GM12878 (cell line): Measurements from ENCODE around the gene ITGA8. TPM values are rescaled to one million over a fixed set of nuclear protein-coding genes. Genes with fewer than 3 reads are reported as not detected.

ENCODE experiments used
- ATAC-seq: fragments of 200-7000 bp; cut with Tn5 transposase; 3 replicates; pipeline ENCODE4 v1.9.1; 2020; ENCODE audit warnings: mild to moderate bottlenecking, moderate library complexity
- BruUV-seq: library from RNA; stranded (reverse); fragments of 400-500 nt; replicated peaks from 2 replicates; lab custom pipeline; 2021; lab: Mats Ljungman, UMichigan
- CTCF ChIA-PET: fragments of 300-600 bp; sonication (Branson Sonifier 250); formaldehyde crosslinking; extraction: SDS; loops from one replicate; lab custom pipeline; 2021; ENCODE audit warnings: inconsistent platforms; lab: Yijun Ruan, JAX
- POLR2A ChIA-PET: fragments of 350-600 bp; formaldehyde crosslinking; extraction: SDS; loops from one replicate; lab custom pipeline; 2021; ENCODE audit warnings: inconsistent platforms; lab: Charles Lee
- RAD21 ChIA-PET: fragments of 300-600 bp; sonication (Branson Sonifier 250); formaldehyde crosslinking; loops from one replicate; lab custom pipeline; 2023; ENCODE audit warnings: antibody characterized with exemption; ENCODE audit not compliant: unreplicated experiment; lab: Charles Lee
- SMC1A ChIA-PET: fragments of 300-600 bp; sonication (Branson Sonifier 250); formaldehyde crosslinking; loops from one replicate; lab custom pipeline; 2023; ENCODE audit not compliant: unreplicated experiment, uncharacterized antibody; lab: Charles Lee
- DNase-seq: peaks from one replicate; pipeline ENCODE4 v3.0.0-alpha.2; 2011; ENCODE audit warnings: low read depth, low spot score
- FAIRE-seq: peaks from 3 replicates; lab custom pipeline; 2011; peaks lifted over from hg19 to GRCh38; lab: Jason Lieb, UNC
- H2AFZ ChIP-seq: 2 replicates; pipeline ENCODE4 v1.6.0; 2011; ENCODE audit warnings: low read depth, low read length, control low read depth; ENCODE audit not compliant: control insufficient read depth
- H3K27ac ChIP-seq: 2 replicates; pipeline ENCODE4 v1.5.1; 2011; ENCODE audit warnings: control low read depth; ENCODE audit not compliant: control insufficient read depth, insufficient read depth
- H3K27me3 ChIP-seq, 2 experiments: replicated peaks in 1 of 2; 2 replicates each; pipeline versions ENCODE4 v1.6.0 to v1.6.1; 2011; ENCODE audit warnings: low read length in 1 of 2; ENCODE audit not compliant: control insufficient read depth in 2 of 2, insufficient read depth in 2 of 2
- H3K36me3 ChIP-seq, 2 experiments: 2 replicates each; pipeline ENCODE4 v1.5.1; 2011; ENCODE audit warnings: low read length in 1 of 2; ENCODE audit not compliant: control insufficient read depth in 2 of 2, insufficient read depth in 2 of 2
- H3K4me1 ChIP-seq: 2 replicates; pipeline ENCODE4 v1.6.1; 2011; ENCODE audit warnings: mild to moderate bottlenecking, low read length, moderate library complexity, mixed read lengths; ENCODE audit not compliant: control insufficient read depth, insufficient read depth
- H3K4me2 ChIP-seq: 2 replicates; pipeline ENCODE4 v1.6.0; 2011; ENCODE audit warnings: control low read depth; ENCODE audit not compliant: control insufficient read depth, insufficient read depth
- H3K4me3 ChIP-seq: fragments of 200-600 bp; sonication (generic); 2 replicates; pipeline ENCODE4 v1.5.1; 2016
- H3K79me2 ChIP-seq: 2 replicates; pipeline ENCODE4 v1.6.0; 2011; ENCODE audit warnings: low read length; ENCODE audit not compliant: control insufficient read depth, insufficient read depth
- H3K9ac ChIP-seq: 2 replicates; pipeline ENCODE4 v1.8.0; 2011; ENCODE audit warnings: low read length, control low read depth, mixed read lengths; ENCODE audit not compliant: control insufficient read depth, insufficient read depth
- H3K9me3 ChIP-seq: replicated peaks from 3 replicates; pipeline ENCODE4 v1.5.1; 2011; ENCODE audit warnings: mild to moderate bottlenecking, low read length; ENCODE audit not compliant: control insufficient read depth, insufficient read depth
- H4K20me1 ChIP-seq: 2 replicates; pipeline ENCODE4 v1.6.0; 2011; ENCODE audit not compliant: control insufficient read depth, insufficient read depth
- ASH2L ChIP-seq: fragments of 300-600, 200-600 bp; sonication (generic); IDR thresholded peaks from 2 replicates; pipeline ENCODE4 v1.6.1; 2017; ENCODE audit warnings: low read depth, mild to moderate bottlenecking, borderline replicate concordance
- BCL11A ChIP-seq: IDR thresholded peaks from 2 replicates; pipeline ENCODE4 v1.6.1; 2011; ENCODE audit warnings: low read depth, low read length
- BCLAF1 ChIP-seq: fragments of 450-650 bp; IDR thresholded peaks from 2 replicates; pipeline ENCODE4 v1.6.1; 2017; ENCODE audit warnings: antibody characterized with exemption, mild to moderate bottlenecking, moderate library complexity
- HDAC2 ChIP-seq: fragments of 200-600 bp; sonication (generic); IDR thresholded peaks from 2 replicates; pipeline ENCODE4 v1.6.1; 2017
- HDGF ChIP-seq: fragments of 450-650 bp; IDR thresholded peaks from 2 replicates; pipeline ENCODE4 v1.6.1; 2016; ENCODE audit warnings: antibody characterized with exemption
- NR2C1 ChIP-seq: fragments of 450-650 bp; IDR thresholded peaks from 2 replicates; pipeline ENCODE4 v1.6.1; 2017; ENCODE audit warnings: antibody characterized with exemption, mild to moderate bottlenecking, moderate library complexity
- NRF1 ChIP-seq: conservative IDR thresholded peaks from 2 replicates; pipeline ENCODE4 v1.6.1; 2011; ENCODE audit warnings: mild to moderate bottlenecking, low read depth, low read length, improper control_type of control experiment
- WGBS: methylation state at CpG from one replicate; pipeline ENCODE4 v1.1.6; 2016; ENCODE audit warnings: low lambda C conversion rate; ENCODE audit not compliant: insufficient replicate concordance, insufficient coverage; ENCODE audit errors: missing lambda C conversion rate; 5-methylcytosine and 5-hydroxymethylcytosine counted together
- in situ Hi-C: fragments of 300-500 bp; cut with MboI; formaldehyde crosslinking; loops from 9 replicates; pipeline ENCODE4 v1.14.3; 2018; ENCODE audit warnings: mixed read lengths
- intact Hi-C: fragments of 100-400 bp; cut with micrococcal nuclease; formaldehyde crosslinking; loops from one replicate; pipeline ENCODE4 v1.14.2; 2022; ENCODE audit not compliant: unreplicated experiment
- polyA plus RNA-seq, 11 experiments: library from polyadenylated mRNA; depleted of rRNA in 4 of 11; unstranded in 6 of 11; stranded (reverse) in 5 of 11; fragments of >200 nt; fragmentation: Nextera tagmentation in 4 of 11; fragmentation: Illumina TruSeq in 1 of 11; extraction: Ambion mirVana in 4 of 11; extraction: Trizol in 1 of 11; gene quantifications; 1 replicate in 1 of 11; 2 replicates in 10 of 11; pipeline versions ENCODE4 v1.2.1 to v1.2.3, GENCODE V29; 2011 to 2016; ENCODE audit warnings: inconsistent platforms in 2 of 11, missing spikeins in 2 of 11, low read depth in 1 of 11
- total RNA-seq, 4 experiments: library from RNA; depleted of rRNA in 3 of 4; stranded (reverse); fragments of >200 nt in 3 of 4; fragmentation: Illumina TruSeq in 1 of 4; extraction: Trizol in 1 of 4; gene quantifications; 2 replicates each; pipeline versions ENCODE4 v1.2.1 to v1.2.3, GENCODE V29; 2013 to 2021
- TF ChIP-seq, protein P1 (sequence below): IDR thresholded peaks from 2 replicates; pipeline ENCODE4 v1.6.1; 2011; ENCODE audit warnings: borderline replicate concordance, low read depth, mild to moderate bottlenecking, moderate library complexity, mixed read lengths, low read length; ENCODE audit not compliant: insufficient read depth; ENCODE audit errors: extremely low read length
- TF ChIP-seq, protein P2 (sequence below): fragments of 150-350 bp; IDR thresholded peaks from 2 replicates; pipeline ENCODE4 v1.6.1; 2016; ENCODE audit warnings: low read depth, low read length

The ITGA8 gene
- total and polyA plus RNA-seq, 10 of the 15 experiments (the other 5 are each of a cell fraction or from before 2014, with no cell fraction given) = 0.03 TPM; not detected in 9

- SMC1A ChIA-PET = no interaction called here
- POLR2A ChIA-PET = no interaction called here
- no peak for DNase-seq
- ATAC-seq = no peak
- WGBS = 3% methylated on average over 5 of the region's 5 CpGs
- H3K27ac ChIP-seq = no peak overlapping the region
- TF ChIP-seq, protein P1, sequence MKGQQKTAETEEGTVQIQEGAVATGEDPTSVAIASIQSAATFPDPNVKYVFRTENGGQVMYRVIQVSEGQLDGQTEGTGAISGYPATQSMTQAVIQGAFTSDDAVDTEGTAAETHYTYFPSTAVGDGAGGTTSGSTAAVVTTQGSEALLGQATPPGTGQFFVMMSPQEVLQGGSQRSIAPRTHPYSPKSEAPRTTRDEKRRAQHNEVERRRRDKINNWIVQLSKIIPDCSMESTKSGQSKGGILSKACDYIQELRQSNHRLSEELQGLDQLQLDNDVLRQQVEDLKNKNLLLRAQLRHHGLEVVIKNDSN = no peak
- TF ChIP-seq NR2C1 (no peak), BCLAF1 (no peak), HDGF (no peak), NRF1 (no peak), ASH2L (no peak), BCL11A (no peak), HDAC2 (no peak)
- TF ChIP-seq, protein P2, sequence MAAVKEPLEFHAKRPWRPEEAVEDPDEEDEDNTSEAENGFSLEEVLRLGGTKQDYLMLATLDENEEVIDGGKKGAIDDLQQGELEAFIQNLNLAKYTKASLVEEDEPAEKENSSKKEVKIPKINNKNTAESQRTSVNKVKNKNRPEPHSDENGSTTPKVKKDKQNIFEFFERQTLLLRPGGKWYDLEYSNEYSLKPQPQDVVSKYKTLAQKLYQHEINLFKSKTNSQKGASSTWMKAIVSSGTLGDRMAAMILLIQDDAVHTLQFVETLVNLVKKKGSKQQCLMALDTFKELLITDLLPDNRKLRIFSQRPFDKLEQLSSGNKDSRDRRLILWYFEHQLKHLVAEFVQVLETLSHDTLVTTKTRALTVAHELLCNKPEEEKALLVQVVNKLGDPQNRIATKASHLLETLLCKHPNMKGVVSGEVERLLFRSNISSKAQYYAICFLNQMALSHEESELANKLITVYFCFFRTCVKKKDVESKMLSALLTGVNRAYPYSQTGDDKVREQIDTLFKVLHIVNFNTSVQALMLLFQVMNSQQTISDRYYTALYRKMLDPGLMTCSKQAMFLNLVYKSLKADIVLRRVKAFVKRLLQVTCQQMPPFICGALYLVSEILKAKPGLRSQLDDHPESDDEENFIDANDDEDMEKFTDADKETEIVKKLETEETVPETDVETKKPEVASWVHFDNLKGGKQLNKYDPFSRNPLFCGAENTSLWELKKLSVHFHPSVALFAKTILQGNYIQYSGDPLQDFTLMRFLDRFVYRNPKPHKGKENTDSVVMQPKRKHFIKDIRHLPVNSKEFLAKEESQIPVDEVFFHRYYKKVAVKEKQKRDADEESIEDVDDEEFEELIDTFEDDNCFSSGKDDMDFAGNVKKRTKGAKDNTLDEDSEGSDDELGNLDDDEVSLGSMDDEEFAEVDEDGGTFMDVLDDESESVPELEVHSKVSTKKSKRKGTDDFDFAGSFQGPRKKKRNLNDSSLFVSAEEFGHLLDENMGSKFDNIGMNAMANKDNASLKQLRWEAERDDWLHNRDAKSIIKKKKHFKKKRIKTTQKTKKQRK = no peak
- H3K4me1 ChIP-seq = no peaks in the 10 kb centered on the region
- CTCF ChIA-PET = no interaction called here
- H3K79me2 ChIP-seq = no peaks in the 10 kb centered on the region
- H3K36me3 ChIP-seq = no peaks in the 10 kb centered on the region
- H3K9me3 ChIP-seq = no peaks in the 10 kb centered on the region
- no peak for FAIRE-seq
- H3K4me2 ChIP-seq = no peak overlapping the region
- in situ Hi-C loops (no loop called here), intact Hi-C loops (no loop called here)
- no TSS peak for BruUV-seq
- H2AFZ ChIP-seq = no peak overlapping the region
- RAD21 ChIA-PET = no interaction called here
- peaks cover 0 to 2% of the 10 kb centered on the region in 2 experiments; a peak in 1 of 4 replicates for H3K27me3 ChIP-seq
- no peaks in the 10 kb centered on the region for H4K20me1 ChIP-seq
- H3K9ac ChIP-seq = no peak overlapping the region
- H3K4me3 ChIP-seq = no peak overlapping the region
Observed at GRCh38 chr10:15670880-15671279, 48.8 kb downstream of the ITGA8 start.
